ENCODE data around the gene CCNY.

DNA sequence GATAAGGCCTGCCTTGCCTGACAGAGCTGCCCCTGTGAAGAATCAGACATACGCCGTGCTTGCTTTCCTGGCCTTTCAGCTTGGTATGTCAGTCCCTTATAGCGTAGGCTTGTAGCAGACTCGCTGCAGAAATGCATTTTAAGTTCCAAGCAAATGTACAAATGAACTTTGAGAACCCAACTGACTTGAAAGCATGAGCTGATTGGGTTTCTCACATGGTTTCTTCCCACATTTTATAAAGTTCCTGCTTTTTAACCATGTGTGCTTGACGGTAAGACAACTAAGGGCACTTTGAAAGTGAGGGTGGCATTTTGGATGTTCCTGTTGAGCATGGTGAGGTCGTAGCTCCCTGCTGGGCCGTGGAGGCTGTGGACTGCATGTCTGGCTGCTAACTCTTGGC is 62.6 kb downstream of the CCNY start:
- TF ChIP-seq, protein P1, sequence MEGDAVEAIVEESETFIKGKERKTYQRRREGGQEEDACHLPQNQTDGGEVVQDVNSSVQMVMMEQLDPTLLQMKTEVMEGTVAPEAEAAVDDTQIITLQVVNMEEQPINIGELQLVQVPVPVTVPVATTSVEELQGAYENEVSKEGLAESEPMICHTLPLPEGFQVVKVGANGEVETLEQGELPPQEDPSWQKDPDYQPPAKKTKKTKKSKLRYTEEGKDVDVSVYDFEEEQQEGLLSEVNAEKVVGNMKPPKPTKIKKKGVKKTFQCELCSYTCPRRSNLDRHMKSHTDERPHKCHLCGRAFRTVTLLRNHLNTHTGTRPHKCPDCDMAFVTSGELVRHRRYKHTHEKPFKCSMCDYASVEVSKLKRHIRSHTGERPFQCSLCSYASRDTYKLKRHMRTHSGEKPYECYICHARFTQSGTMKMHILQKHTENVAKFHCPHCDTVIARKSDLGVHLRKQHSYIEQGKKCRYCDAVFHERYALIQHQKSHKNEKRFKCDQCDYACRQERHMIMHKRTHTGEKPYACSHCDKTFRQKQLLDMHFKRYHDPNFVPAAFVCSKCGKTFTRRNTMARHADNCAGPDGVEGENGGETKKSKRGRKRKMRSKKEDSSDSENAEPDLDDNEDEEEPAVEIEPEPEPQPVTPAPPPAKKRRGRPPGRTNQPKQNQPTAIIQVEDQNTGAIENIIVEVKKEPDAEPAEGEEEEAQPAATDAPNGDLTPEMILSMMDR (IDR thresholded peaks at IDR 0.05): no peak
- TF ChIP-seq EZH2 (IDR thresholded peaks at IDR 0.05; ENCODE audit: borderline replicate concordance, insufficient read depth, low read depth, low read length, poor library complexity, severe bottlenecking): no peak
